Right cardiac atrium (tissue), 5 donors: ENCODE data around the gene SLC9A8. TPM values are rescaled to one million over a fixed set of nuclear protein-coding genes. Genes with fewer than 3 reads are reported as not detected.
"Not testable (repeated sequence)": the region's sequence is repeated elsewhere in the genome, so short reads cannot be mapped to it uniquely, and the experiment has no call there.

Experiments
- ATAC-seq, 2 donors: fragments of 200-7000 bp; cut with Tn5 transposase; one replicate each; pipeline versions ENCODE4 v1.8.0 to v1.9.1; 2020; ENCODE audit warnings: moderate library complexity in 2 of 2, mild to moderate bottlenecking in 1 of 2
- DNase-seq, 3 donors: peaks; one replicate each; pipeline ENCODE4 v3.0.0-alpha.2; 2020
- H3K27ac ChIP-seq: one replicate; pipeline ENCODE4 v1.5.1; 2013; ENCODE audit warnings: mild to moderate bottlenecking, low read length, control low read depth, moderate library complexity
- H3K27me3 ChIP-seq: one replicate; pipeline ENCODE4 v1.6.1; 2013; ENCODE audit not compliant: control insufficient read depth, insufficient read depth
- H3K4me1 ChIP-seq: one replicate; pipeline ENCODE4 v1.6.1; 2013; ENCODE audit warnings: low read length; ENCODE audit not compliant: control insufficient read depth, insufficient read depth
- H3K4me3 ChIP-seq: one replicate; pipeline ENCODE4 v1.5.1; 2013; ENCODE audit warnings: low read length, control low read depth
- H3K9me3 ChIP-seq: one replicate; pipeline ENCODE4 v1.6.1; 2013; ENCODE audit warnings: low read length; ENCODE audit not compliant: control insufficient read depth
- WGBS: extraction: QIAGEN DNeasy Blood & Tissue Kit; methylation state at CpG from one replicate; pipeline ENCODE4 v1.1.7; 2013; 5-methylcytosine and 5-hydroxymethylcytosine counted together
- intact Hi-C, 4 donors: fragments of 100-400 bp; cut with DNase I; formaldehyde crosslinking; loops; one replicate each; pipeline versions ENCODE4 v1.11.0 to v1.14.0; 2022 to 2023
- polyA plus RNA-seq: library from polyadenylated mRNA; stranded (reverse); fragments of 200-250 nt; gene quantifications from one replicate; pipeline ENCODE4 v1.2.3, GENCODE V29; 2013
- total RNA-seq, 4 donors: library from RNA; stranded (reverse); fragmentation: NEBNext Ultra II Directional; extraction: Animal tissue kit (Norgen Biotek cat#: 25700); gene quantifications; one replicate each; pipeline ENCODE4 v1.2.1, GENCODE V29; 2021
- donor health status: healthy with polysubstance abuse.
- donor health status: DM: no; HTN: yes; CAD: no.
- donor health status: DM: no; HTN: no; CAD: no.
- donor health status: DM: no; HTN: yes; CAD: no; lungs with severe emphysema.
- donor health status: DM: yes; HTN: yes; CAD: no.

SLC9A8 gene
- total and polyA plus RNA-seq, 5 donors, result 6.0 to 7.3 (median 7.2) TPM

DNA sequence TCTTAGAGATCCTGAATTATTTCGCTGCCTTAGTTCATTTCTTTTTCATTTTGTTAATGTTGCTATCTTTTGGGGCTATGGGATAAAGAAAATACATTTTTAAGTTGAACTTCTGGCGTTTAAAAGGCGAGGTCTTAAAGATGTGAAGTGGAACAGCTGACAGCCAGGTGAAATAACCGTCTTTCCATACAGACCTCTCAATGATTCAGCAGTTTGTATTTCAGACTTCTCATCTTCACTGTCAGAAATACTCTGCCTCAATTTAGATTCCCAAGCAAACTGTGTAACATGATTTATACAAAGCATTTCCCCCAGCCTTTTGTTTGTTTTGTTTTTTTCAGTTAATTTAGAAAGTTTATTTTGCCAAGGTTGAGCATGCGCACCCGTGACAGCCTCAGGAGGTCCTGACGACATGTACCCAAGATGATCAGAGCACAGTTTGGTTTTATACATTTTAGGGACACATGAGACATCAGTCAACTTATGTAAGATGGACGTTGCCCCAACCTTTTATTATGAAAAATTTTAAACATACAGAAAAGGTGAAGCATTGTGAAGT, 40.0 kb downstream of the SLC9A8 start:
- no peak overlapping the region for H3K4me3 ChIP-seq
- peaks cover 9% of the 10 kb centered on the region for H3K4me1 ChIP-seq
- ATAC-seq (no peak), DNase-seq (no peak)
- H3K9me3 ChIP-seq, result no peaks in the 10 kb centered on the region
- no peak overlapping the region for H3K27ac ChIP-seq
- no peaks in the 10 kb centered on the region for H3K27me3 ChIP-seq
- WGBS, result 85% methylated on average over 8 of the region's 8 CpGs
- intact Hi-C loops, result loop anchor here in 1 of 4 donors (5.0 kb wide), 1 partner anchor 310 kb away; no protein-coding TSS in a partner anchor

GRCh38 chr20:49853640-49854039, 41.0 kb downstream of the SLC9A8 start:
- no peak overlapping the region for H3K27ac ChIP-seq
- no peaks in the 10 kb centered on the region for H3K9me3 ChIP-seq
- H3K27me3 ChIP-seq, result no peaks in the 10 kb centered on the region
- no peak overlapping the region for H3K4me3 ChIP-seq
- ATAC-seq, result no peak
- DNase-seq, result no peak
- WGBS, result 85% methylated on average over 5 of the region's 5 CpGs
- intact Hi-C loops, result loop anchor here in 1 of 4 donors (5.0 kb wide), 1 partner anchor 311 kb away; no protein-coding TSS in a partner anchor
- peaks cover 9% of the 10 kb centered on the region for H3K4me1 ChIP-seq

DNA sequence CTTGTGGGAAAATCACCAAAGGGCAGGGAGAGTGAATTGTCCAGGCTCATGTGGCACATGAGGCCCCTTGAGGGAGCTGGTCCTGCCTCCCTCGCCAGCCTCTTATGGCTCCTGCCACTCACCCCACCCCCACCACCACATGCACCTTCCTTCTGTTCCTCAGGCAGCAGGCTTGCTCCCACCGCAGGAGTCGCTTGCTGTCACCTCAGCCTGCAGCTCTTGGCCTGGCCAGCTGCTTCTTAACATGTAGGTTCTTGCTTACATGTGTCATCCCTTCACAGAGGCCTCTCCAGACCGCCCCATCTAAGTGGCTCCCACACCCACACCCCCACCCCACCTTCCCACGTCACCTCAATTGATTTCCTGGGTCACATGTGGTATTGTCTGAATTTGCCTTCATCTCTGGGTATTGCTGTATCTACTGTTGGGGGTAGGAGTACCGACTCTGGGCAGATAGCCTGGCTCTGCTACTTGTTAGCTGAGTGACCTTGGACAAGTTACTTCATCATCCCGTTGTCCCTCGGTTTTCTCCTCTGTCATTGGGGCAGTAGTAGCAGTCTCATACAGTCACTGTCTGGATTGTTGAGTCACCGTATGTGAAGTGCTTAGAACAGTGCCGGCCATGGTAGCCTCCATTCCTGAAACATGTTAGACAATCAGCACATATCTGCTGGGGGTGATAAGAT, 41.7 kb downstream of the SLC9A8 start:
- no peak for ATAC-seq
- Histone ChIP-seq H3K4me3 (no peak overlapping the region), H3K9me3 (no peaks in the 10 kb centered on the region), H3K27ac (no peak overlapping the region), H3K27me3 (no peaks in the 10 kb centered on the region), H3K4me1 (peaks cover 9% of the 10 kb centered on the region)
- intact Hi-C loops, result loop anchor here in 1 of 4 donors (5.0 kb wide), 1 partner anchor 312 kb away; no protein-coding TSS in a partner anchor
- 90% methylated on average over 10 of the region's 10 CpGs for WGBS
- no peak for DNase-seq

DNA sequence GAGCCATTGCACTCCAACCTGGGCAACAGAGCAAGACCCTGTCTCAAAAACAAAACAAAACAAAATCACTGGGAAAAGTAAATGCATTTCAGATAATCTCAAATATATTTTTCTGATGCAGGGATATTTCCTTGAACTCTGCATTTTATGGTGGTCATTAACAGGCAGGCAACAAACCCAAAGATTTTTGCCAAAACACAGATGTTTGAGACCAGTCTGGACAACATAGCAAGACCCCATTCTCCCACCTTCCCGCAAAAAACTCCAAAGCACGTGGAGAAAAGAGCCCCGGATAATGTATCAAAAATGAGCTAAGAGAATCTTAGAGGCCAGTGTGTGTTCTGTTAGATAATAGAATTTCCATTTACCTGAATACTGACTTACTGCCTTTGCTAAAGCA, 44.3 kb downstream of the SLC9A8 start:
- intact Hi-C loops, result no loop called here
- H3K9me3 ChIP-seq, result no peaks in the 10 kb centered on the region
- DNase-seq, result no peak
- no peak overlapping the region for H3K4me3 ChIP-seq
- WGBS, result 94% methylated on average over 3 of the region's 3 CpGs
- H3K27me3 ChIP-seq, result no peaks in the 10 kb centered on the region
- H3K27ac ChIP-seq, result no peak overlapping the region
- ATAC-seq, result no peak
- H3K4me1 ChIP-seq, result peaks cover 2% of the 10 kb centered on the region

DNA sequence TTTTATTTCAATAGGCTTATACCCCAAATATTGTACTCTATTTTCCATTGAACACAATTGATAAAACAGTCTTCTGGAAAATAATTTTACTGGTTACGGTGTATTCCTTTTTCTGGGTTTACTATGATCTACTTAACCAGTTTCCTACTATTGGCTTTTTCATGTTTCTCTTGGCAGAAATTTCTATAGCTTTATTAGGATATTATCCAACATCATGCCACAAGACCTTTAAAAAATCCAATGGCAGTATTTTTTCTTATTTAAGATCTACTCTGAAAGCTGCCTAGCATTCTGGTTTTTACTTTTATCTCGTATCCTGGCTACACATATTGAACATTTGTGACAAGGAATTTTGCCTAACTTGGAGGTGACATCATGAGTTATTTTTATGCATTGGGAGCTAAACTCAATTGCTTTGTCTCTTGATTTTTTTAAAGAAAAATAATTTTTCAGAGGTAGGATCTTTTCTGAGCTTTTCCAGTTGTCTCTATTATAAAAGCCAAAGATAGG, 45.5 kb downstream of the SLC9A8 start:
- H3K27ac ChIP-seq, result no peak overlapping the region
- H3K9me3 ChIP-seq, result no peaks in the 10 kb centered on the region
- DNase-seq, result no peak
- intact Hi-C loops, result no loop called here
- H3K27me3 ChIP-seq, result no peaks in the 10 kb centered on the region
- H3K4me1 ChIP-seq, result no peaks in the 10 kb centered on the region
- H3K4me3 ChIP-seq, result no peak overlapping the region
- WGBS, result 75% methylated on average over 2 of the region's 2 CpGs
- ATAC-seq, result no peak

DNA sequence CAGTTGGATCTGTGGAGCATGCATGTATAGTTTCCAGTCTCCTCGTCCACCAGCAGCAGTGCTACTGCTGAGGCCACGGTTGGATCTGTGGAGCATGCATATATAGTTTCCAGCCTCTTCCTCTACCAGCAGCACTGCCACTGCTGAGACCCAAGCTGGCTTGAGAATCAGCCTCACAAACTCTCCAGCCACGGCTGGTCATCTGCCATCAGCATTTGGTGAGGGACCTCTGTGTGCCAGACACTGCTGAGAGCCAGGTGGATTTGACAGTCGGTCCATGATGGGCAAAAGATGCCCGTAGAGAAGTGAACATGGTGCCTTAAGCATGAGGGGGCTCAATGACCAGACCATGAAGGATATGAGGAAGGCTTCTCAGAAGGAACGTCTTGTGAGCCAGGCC, 46.4 kb downstream of the SLC9A8 start:
- Histone ChIP-seq H3K27ac (no peak overlapping the region), H3K4me1 (no peaks in the 10 kb centered on the region), H3K9me3 (no peaks in the 10 kb centered on the region), H3K4me3 (no peak overlapping the region), H3K27me3 (no peaks in the 10 kb centered on the region)
- WGBS, result 84% methylated on average over 6 of the region's 6 CpGs
- intact Hi-C loops, result no loop called here
- DNase-seq (no peak), ATAC-seq (no peak)

- Histone ChIP-seq H3K27ac (no peak overlapping the region), H3K4me1 (no peaks in the 10 kb centered on the region), H3K9me3 (no peaks in the 10 kb centered on the region), H3K4me3 (no peak overlapping the region), H3K27me3 (no peaks in the 10 kb centered on the region)
- intact Hi-C loops, result no loop called here
- DNase-seq (no peak), ATAC-seq (no peak)
Measured at GRCh38 chr20:49859807-49860206, 47.2 kb downstream of the SLC9A8 start.

- H3K9me3 ChIP-seq, DNase-seq, H3K27ac ChIP-seq, H3K27me3 ChIP-seq, ATAC-seq, intact Hi-C loops, H3K4me1 ChIP-seq, H3K4me3 ChIP-seq: not testable (repeated sequence)
- 96% methylated on average over 3 of the region's 3 CpGs for WGBS
Measured at GRCh38 chr20:49861232-49861631, 48.6 kb downstream of the SLC9A8 start.

GRCh38 chr20:49862607-49863200, 50.1 kb downstream of the SLC9A8 start:
- Histone ChIP-seq H3K4me3 (no peak overlapping the region), H3K9me3 (no peaks in the 10 kb centered on the region), H3K27me3 (no peaks in the 10 kb centered on the region), H3K27ac (no peak overlapping the region), H3K4me1 (no peaks in the 10 kb centered on the region)
- intact Hi-C loops, result no loop called here
- no peak for DNase-seq
- ATAC-seq, result no peak
- 85% methylated on average over 6 of the region's 6 CpGs for WGBS

DNA sequence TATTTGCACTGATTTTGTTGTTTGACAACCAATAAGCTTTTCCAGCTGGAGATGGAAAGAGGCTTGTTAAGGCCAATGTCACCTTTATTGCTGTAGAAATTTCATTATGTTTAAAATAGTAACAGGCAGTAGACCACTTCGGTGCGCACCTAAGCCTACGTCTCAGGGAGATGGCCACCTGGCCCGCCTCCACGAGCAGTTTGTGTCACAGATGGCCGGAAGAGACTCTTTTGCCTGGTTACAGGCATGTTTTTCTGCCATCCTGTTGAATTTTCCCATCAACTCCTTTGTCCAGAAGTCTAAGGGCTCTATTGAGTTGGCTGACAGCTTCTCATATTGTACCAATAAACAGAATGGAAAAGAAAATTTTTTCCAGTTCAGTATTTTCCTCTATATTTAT, 51.0 kb downstream of the SLC9A8 start:
- Histone ChIP-seq H3K9me3 (no peaks in the 10 kb centered on the region), H3K4me1 (no peaks in the 10 kb centered on the region), H3K4me3 (no peak overlapping the region), H3K27ac (no peak overlapping the region), H3K27me3 (no peaks in the 10 kb centered on the region)
- WGBS, result 97% methylated on average over 6 of the region's 6 CpGs
- DNase-seq (no peak), ATAC-seq (no peak)
- intact Hi-C loops, result no loop called here

- 78% methylated on average over 7 of the region's 7 CpGs for WGBS
- DNase-seq, result no peak
- Histone ChIP-seq H3K4me3 (no peak overlapping the region), H3K27ac (no peak overlapping the region), H3K27me3 (no peaks in the 10 kb centered on the region), H3K9me3 (no peaks in the 10 kb centered on the region), H3K4me1 (no peaks in the 10 kb centered on the region)
- intact Hi-C loops, result no loop called here
- ATAC-seq, result peak in 1 of 2 donors; percentile 18
Measured at GRCh38 chr20:49865559-49865958, 52.9 kb downstream of the SLC9A8 start.
